H9 (cell line): ENCODE results near the gene MIS12. TPM values are rescaled to one million over a fixed set of nuclear protein-coding genes. Genes with fewer than 3 reads are reported as not detected.

ENCODE experiments used
- DNase-seq: peaks from one replicate; pipeline ENCODE4 v3.0.0-alpha.2; 2017
- H2AFZ ChIP-seq: one replicate; pipeline ENCODE4 v1.6.1; 2013; ENCODE audit warnings: mild to moderate bottlenecking, low read length, control low read depth, moderate library complexity
- H2AK5ac ChIP-seq: 2 replicates; pipeline ENCODE4 v1.6.1; 2013; ENCODE audit warnings: low read length, control low read depth, mixed read lengths; ENCODE audit not compliant: insufficient read length
- H2BK120ac ChIP-seq: one replicate; pipeline ENCODE4 v1.6.1; 2013; ENCODE audit warnings: low read depth, mild to moderate bottlenecking, low read length, control low read depth, inconsistent platforms; ENCODE audit not compliant: poor library complexity, severe bottlenecking
- H2BK12ac ChIP-seq: 2 replicates; pipeline ENCODE4 v1.6.1; 2013; ENCODE audit warnings: low read length, control low read depth, mixed read lengths, low read depth; ENCODE audit not compliant: insufficient read length
- H2BK15ac ChIP-seq: 2 replicates; pipeline ENCODE4 v1.6.1; 2013; ENCODE audit warnings: low read depth, low read length, control low read depth
- H2BK20ac ChIP-seq: one replicate; pipeline ENCODE4 v1.6.1; 2013; ENCODE audit warnings: low read depth, mild to moderate bottlenecking, low read length, control low read depth, inconsistent platforms; ENCODE audit not compliant: poor library complexity, severe bottlenecking
- H2BK5ac ChIP-seq: 2 replicates; pipeline ENCODE4 v1.6.1; 2013; ENCODE audit warnings: low read length, control low read depth, mixed read lengths; ENCODE audit not compliant: insufficient read length
- H3K14ac ChIP-seq: 2 replicates; pipeline ENCODE4 v1.6.1; 2013; ENCODE audit warnings: low read length, control low read depth; ENCODE audit not compliant: insufficient read depth
- H3K18ac ChIP-seq: 2 replicates; pipeline ENCODE4 v1.6.1; 2013; ENCODE audit warnings: low read depth, mild to moderate bottlenecking, mixed read lengths, low read length, control low read depth; ENCODE audit not compliant: insufficient read length
- H3K23ac ChIP-seq: 2 replicates; pipeline ENCODE4 v1.6.1; 2013; ENCODE audit warnings: low read length, control low read depth, mixed read lengths, low read depth; ENCODE audit not compliant: insufficient read length
- H3K23me2 ChIP-seq: 2 replicates; pipeline ENCODE4 v1.6.1; 2013; ENCODE audit warnings: low read depth, mild to moderate bottlenecking, mixed read lengths, low read length, control low read depth; ENCODE audit not compliant: insufficient read length, poor library complexity, severe bottlenecking
- H3K27ac ChIP-seq: 2 replicates; pipeline ENCODE4 v1.5.1; 2013; ENCODE audit warnings: low read length, control low read depth, mixed read lengths, low read depth; ENCODE audit not compliant: insufficient read length
- H3K27me3 ChIP-seq: 2 replicates; pipeline ENCODE4 v1.6.1; 2013; ENCODE audit warnings: low read length, control low read depth, inconsistent platforms; ENCODE audit not compliant: insufficient read depth
- H3K4ac ChIP-seq: 2 replicates; pipeline ENCODE4 v1.6.1; 2013; ENCODE audit warnings: low read depth, mild to moderate bottlenecking, control low read depth, inconsistent platforms, low read length, moderate library complexity
- H3K4me1 ChIP-seq: 2 replicates; pipeline ENCODE4 v1.6.1; 2013; ENCODE audit warnings: low read length, control low read depth, inconsistent platforms; ENCODE audit not compliant: insufficient read depth
- H3K4me2 ChIP-seq: 2 replicates; pipeline ENCODE4 v1.6.1; 2013; ENCODE audit warnings: low read length, control low read depth, mixed read lengths; ENCODE audit not compliant: insufficient read length, insufficient read depth
- H3K56ac ChIP-seq: 2 replicates; pipeline ENCODE4 v1.6.1; 2013; ENCODE audit warnings: low read depth, mild to moderate bottlenecking, mixed read lengths, low read length, control low read depth; ENCODE audit not compliant: insufficient read length
- H3K79me1 ChIP-seq: 2 replicates; pipeline ENCODE4 v1.6.1; 2013; ENCODE audit warnings: low read depth, mild to moderate bottlenecking, moderate library complexity, low read length, control low read depth, inconsistent platforms; ENCODE audit not compliant: insufficient read depth, poor library complexity, severe bottlenecking
- H3K79me2 ChIP-seq: 2 replicates; pipeline ENCODE4 v1.6.1; 2013; ENCODE audit warnings: low read length, control low read depth, inconsistent platforms; ENCODE audit not compliant: insufficient read depth
- H3K9ac ChIP-seq: 2 replicates; pipeline ENCODE4 v1.6.1; 2013; ENCODE audit warnings: low read length, control low read depth, mixed read lengths; ENCODE audit not compliant: insufficient read length; ENCODE audit errors: extremely low read depth
- H3K9me3 ChIP-seq: one replicate; pipeline ENCODE4 v1.6.1; 2013; ENCODE audit warnings: low read depth, low read length, inconsistent platforms; ENCODE audit not compliant: control insufficient read depth
- H3T11ph ChIP-seq: one replicate; pipeline ENCODE4 v1.6.1; 2013; ENCODE audit warnings: mild to moderate bottlenecking, low read length, control low read depth, inconsistent platforms
- H4K20me1 ChIP-seq: one replicate; pipeline ENCODE4 v1.6.1; 2013; ENCODE audit not compliant: control insufficient read depth, insufficient read length, insufficient read depth
- H4K5ac ChIP-seq: 2 replicates; pipeline ENCODE4 v1.6.1; 2013; ENCODE audit warnings: low read depth, mild to moderate bottlenecking, mixed read lengths, low read length, control low read depth; ENCODE audit not compliant: insufficient read length
- H4K8ac ChIP-seq: replicated peaks from 2 replicates; pipeline ENCODE4 v1.6.1; 2013; ENCODE audit warnings: low read length, control low read depth, mixed read lengths, low read depth; ENCODE audit not compliant: insufficient read length
- H4K91ac ChIP-seq: 2 replicates; pipeline ENCODE4 v1.6.1; 2013; ENCODE audit warnings: low read depth, mild to moderate bottlenecking, moderate library complexity, mixed read lengths, low read length, control low read depth; ENCODE audit not compliant: insufficient read length
- H3K27ac Mint-ChIP-seq, 3 experiments: 2 replicates in 2 of 3; 3 replicates in 1 of 3; pipeline ENCODE4 v1.8.0; 2020 to 2021; ENCODE audit warnings: mixed read lengths in 3 of 3, mild to moderate bottlenecking in 1 of 3, moderate library complexity in 1 of 3
- H3K27me3 Mint-ChIP-seq: 2 replicates; pipeline ENCODE4 v1.8.0; 2021; ENCODE audit warnings: low read depth, mild to moderate bottlenecking, moderate library complexity, mixed read lengths
- H3K36me3 Mint-ChIP-seq, 3 experiments: 2 replicates in 2 of 3; 3 replicates in 1 of 3; pipeline ENCODE4 v1.8.0; 2020 to 2021; ENCODE audit warnings: low read depth in 3 of 3, mixed read lengths in 3 of 3; ENCODE audit not compliant: insufficient read depth in 1 of 3
- H3K4me1 Mint-ChIP-seq, 2 experiments: 2 replicates each; pipeline ENCODE4 v1.8.0; 2020; ENCODE audit warnings: mixed read lengths in 2 of 2
- H3K4me3 Mint-ChIP-seq, 2 experiments: 2 replicates in 1 of 2; 3 replicates in 1 of 2; pipeline ENCODE4 v1.8.0; 2020 to 2021; ENCODE audit warnings: mild to moderate bottlenecking in 2 of 2, mixed read lengths in 2 of 2, moderate library complexity in 1 of 2
- H3K9me3 Mint-ChIP-seq, 2 experiments: 2 replicates in 1 of 2; 3 replicates in 1 of 2; pipeline ENCODE4 v1.8.0; 2020; ENCODE audit warnings: mild to moderate bottlenecking in 2 of 2, mixed read lengths in 2 of 2, moderate library complexity in 1 of 2
- CTCF ChIP-seq: fragments of 200-600 bp; sonication (generic); conservative IDR thresholded peaks from 3 replicates; pipeline ENCODE4 v1.8.0; 2021; ENCODE audit warnings: antibody characterized with exemption, mild to moderate bottlenecking
- WGBS: extraction: QIAGEN DNeasy Blood & Tissue Kit; methylation state at CpG from one replicate; pipeline ENCODE4 v1.1.7; 2013; ENCODE audit warnings: missing lambda C conversion rate, low lambda C conversion rate, mixed read lengths; ENCODE audit not compliant: insufficient read length; ENCODE audit errors: extremely low coverage; 5-methylcytosine and 5-hydroxymethylcytosine counted together
- total RNA-seq: library from RNA; stranded (reverse); gene quantifications from 2 replicates; pipeline ENCODE4 v1.2.1, GENCODE V29; 2021

Gene MIS12
- total RNA-seq, 1 experiment from 2014 or later, result 30.7 TPM

GRCh38 chr17:5481451-5481850, 4.9 kb upstream of the MIS12 start:
- Histone ChIP-seq H3K23ac (no peak overlapping the region), H2BK15ac (no peak overlapping the region), H3T11ph (no peak overlapping the region), H4K91ac (no peak overlapping the region), H3K23me2 (peaks cover 7% of the 10 kb centered on the region), H4K20me1 (no peaks in the 10 kb centered on the region), H2BK120ac (no peak overlapping the region), H4K5ac (no peak overlapping the region), H3K9ac (no peak overlapping the region), H2BK20ac (no peak overlapping the region), H3K18ac (no peak overlapping the region), H2BK12ac (no peak overlapping the region), H3K4me2 (no peak overlapping the region), H2AFZ (no peak overlapping the region), H3K79me2 (peaks cover 8% of the 10 kb centered on the region; the same call in 1 of the 2 replicates), H2BK5ac (no peak overlapping the region), H3K27ac (no peak overlapping the region), H3K79me1 (peaks cover 3% of the 10 kb centered on the region), H3K14ac (no peak overlapping the region), H3K4me1 (no peaks in the 10 kb centered on the region), H3K56ac (no peak overlapping the region), H4K8ac (no peak overlapping the region), H2AK5ac (no peak overlapping the region), H3K9me3 (no peaks in the 10 kb centered on the region), H3K4ac (no peak overlapping the region), H3K27me3 (no peaks in the 10 kb centered on the region)
- DNase-seq, result no peak
- Mint-ChIP-seq H3K9me3 (no peaks in the 10 kb centered on the region), H3K27me3 (no peaks in the 10 kb centered on the region), H3K27ac (no peak overlapping the region), H3K36me3 (peaks cover 51 to 82% (median 76%) of the 10 kb centered on the region in 3 experiments), H3K4me3 (no peak overlapping the region), H3K4me1 (peaks cover 0 to 8% of the 10 kb centered on the region in 2 experiments; a peak in 3 of 4 replicates)
- no peak for TF ChIP-seq CTCF
- no CpG with 5 or more reads among the region's 4 CpGs for WGBS
